Upper lobe of right lung (tissue), 1 donor: ENCODE data around the gene EVX2. TPM values are rescaled to one million over a fixed set of nuclear protein-coding genes. Genes with fewer than 3 reads are reported as not detected.

Experiments used
- ATAC-seq: fragments of 200-7000 bp; cut with Tn5 transposase; one replicate; pipeline ENCODE4 v1.9.1; 2020; ENCODE audit warnings: mild to moderate bottlenecking, moderate library complexity
- DNase-seq: peaks from one replicate; pipeline ENCODE4 v3.0.0-alpha.2; 2020
- H3K27ac ChIP-seq: fragments of 200-600 bp; one replicate; pipeline ENCODE4 v1.8.0; 2022
- H3K27me3 ChIP-seq: fragments of 200-600 bp; one replicate; pipeline ENCODE4 v1.8.0; 2022; ENCODE audit warnings: mild to moderate bottlenecking
- H3K36me3 ChIP-seq: fragments of 200-600 bp; one replicate; pipeline ENCODE4 v1.8.0; 2022
- H3K4me1 ChIP-seq: fragments of 200-600 bp; one replicate; pipeline ENCODE4 v1.8.0; 2022
- H3K4me3 ChIP-seq: fragments of 200-600 bp; one replicate; pipeline ENCODE4 v1.8.0; 2022; ENCODE audit warnings: mild to moderate bottlenecking
- H3K9me3 ChIP-seq: fragments of 200-600 bp; one replicate; pipeline ENCODE4 v1.8.0; 2022
- CTCF ChIP-seq: fragments of 200-600 bp; IDR thresholded peaks from one replicate; pipeline ENCODE4 v1.8.0; 2022; ENCODE audit warnings: antibody characterized with exemption
- intact Hi-C: fragments of 100-400 bp; cut with DNase I; formaldehyde crosslinking; loops from one replicate; pipeline ENCODE4 v1.11.0; 2022
- total RNA-seq: library from RNA; stranded (reverse); fragmentation: NEBNext Ultra II Directional; extraction: Animal tissue kit (Norgen Biotek cat#: 25700); gene quantifications from one replicate; pipeline ENCODE4 v1.2.1, GENCODE V29; 2021
- donor health status: DM: no; HTN: yes; CAD: no; lungs with severe emphysema.

Gene EVX2
- total RNA-seq, 1 donor from 2014 or later: not detected

- no peak for TF ChIP-seq CTCF
- Histone ChIP-seq H3K27me3 (peaks cover 98% of the 10 kb centered on the region), H3K27ac (no peak overlapping the region), H3K9me3 (no peaks in the 10 kb centered on the region), H3K36me3 (no peaks in the 10 kb centered on the region), H3K4me1 (no peaks in the 10 kb centered on the region), H3K4me3 (no peak overlapping the region)
- intact Hi-C loops: no loop called here
- ATAC-seq (no peak), DNase-seq (no peak)
Observed at GRCh38 chr2:176105078-176105729, 21.4 kb upstream of the EVX2 start.

- H3K4me1 ChIP-seq: no peaks in the 10 kb centered on the region
- H3K27ac ChIP-seq: no peak overlapping the region
- ATAC-seq (no peak), DNase-seq (no peak)
- no peaks in the 10 kb centered on the region for H3K36me3 ChIP-seq
- no peaks in the 10 kb centered on the region for H3K9me3 ChIP-seq
- no peak overlapping the region for H3K4me3 ChIP-seq
- TF ChIP-seq CTCF: no peak
- peaks cover 98% of the 10 kb centered on the region for H3K27me3 ChIP-seq
- intact Hi-C loops: no loop called here
Observed at GRCh38 chr2:176104316-176105077, 20.7 kb upstream of the EVX2 start.

- Histone ChIP-seq H3K27me3 (peaks cover 98% of the 10 kb centered on the region), H3K36me3 (no peaks in the 10 kb centered on the region), H3K4me1 (no peaks in the 10 kb centered on the region), H3K4me3 (no peak overlapping the region), H3K27ac (no peak overlapping the region), H3K9me3 (no peaks in the 10 kb centered on the region)
- no peak for TF ChIP-seq CTCF
- intact Hi-C loops: no loop called here
- no peak for DNase-seq
- no peak for ATAC-seq
Observed at GRCh38 chr2:176103742-176104315, 20.1 kb upstream of the EVX2 start.

DNA sequence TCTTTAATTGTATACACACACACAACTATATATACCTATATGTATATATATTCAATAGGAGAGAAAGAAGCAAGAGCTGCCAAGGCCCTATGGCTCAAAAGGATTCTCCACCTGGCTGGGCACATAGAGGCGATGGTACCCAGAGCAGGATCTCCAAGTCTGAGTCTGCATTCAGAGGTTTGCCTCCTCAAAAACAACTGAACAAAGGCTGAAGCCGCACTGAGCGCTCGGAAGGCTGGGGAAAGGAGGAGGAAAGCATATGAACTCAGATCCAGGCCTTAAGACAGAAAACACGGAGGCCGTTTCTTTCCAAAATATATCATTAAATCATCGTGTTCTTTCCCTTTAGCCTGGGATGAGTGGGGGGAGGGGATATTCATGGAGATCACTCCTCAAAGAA, 19.4 kb upstream of the EVX2 start:
- intact Hi-C loops: no loop called here
- H3K27ac ChIP-seq: no peak overlapping the region
- no peak overlapping the region for H3K4me3 ChIP-seq
- H3K36me3 ChIP-seq: no peaks in the 10 kb centered on the region
- DNase-seq (no peak), ATAC-seq (no peak)
- no peaks in the 10 kb centered on the region for H3K4me1 ChIP-seq
- peaks cover 98% of the 10 kb centered on the region for H3K27me3 ChIP-seq
- no peaks in the 10 kb centered on the region for H3K9me3 ChIP-seq
- TF ChIP-seq CTCF: no peak

DNA sequence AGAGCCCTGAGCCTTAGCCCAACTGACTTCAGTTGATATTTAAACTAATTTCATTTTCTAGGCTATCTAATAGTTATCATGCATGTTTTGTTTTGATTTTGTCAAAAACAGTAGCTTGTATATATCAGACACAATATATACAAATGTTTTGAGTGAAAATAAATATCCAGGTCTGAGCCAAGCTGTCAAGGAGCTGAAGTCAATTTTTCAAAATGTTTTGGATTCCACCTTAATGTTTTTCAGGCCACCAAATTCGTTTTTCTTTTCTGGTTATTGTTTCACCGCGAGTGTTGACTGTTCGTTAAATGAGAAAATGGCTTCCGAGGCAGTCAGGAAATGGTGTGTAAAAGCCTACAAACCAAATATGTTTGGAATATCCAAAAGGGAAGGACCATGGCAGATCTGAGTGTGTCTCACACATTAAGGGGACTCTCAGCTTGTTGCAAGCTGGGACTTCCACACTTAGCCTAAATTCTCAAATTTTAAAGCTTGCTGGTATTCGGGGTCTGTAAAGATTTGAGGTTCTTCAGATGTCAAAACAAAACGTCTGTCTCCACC, 18.6 kb upstream of the EVX2 start:
- intact Hi-C loops: no loop called here
- ATAC-seq (no peak), DNase-seq (no peak)
- Histone ChIP-seq H3K27ac (no peak overlapping the region), H3K4me3 (no peak overlapping the region), H3K4me1 (peaks cover 3% of the 10 kb centered on the region), H3K27me3 (peaks cover 99% of the 10 kb centered on the region), H3K36me3 (no peaks in the 10 kb centered on the region), H3K9me3 (no peaks in the 10 kb centered on the region)
- TF ChIP-seq CTCF: no peak
